Right renal pelvis (tissue), 4 donors: ENCODE results near the gene SH3BGRL2. TPM values are rescaled to one million over a fixed set of nuclear protein-coding genes. Genes with fewer than 3 reads are reported as not detected.

Experiments
- DNase-seq, 4 donors: peaks; one replicate each; pipeline ENCODE4 v3.0.0-alpha.2; 2013; ENCODE audit warnings: low read depth in 4 of 4, low spot score in 3 of 4, missing footprints in 1 of 4
- polyA plus RNA-seq, 4 donors: library from polyadenylated mRNA; unstranded; fragments of 120-200 nt; gene quantifications; one replicate each; pipeline ENCODE4 v1.2.1, GENCODE V29; 2013; ENCODE audit not compliant: insufficient read length in 4 of 4

SH3BGRL2 gene
- polyA plus RNA-seq: 10 to 100 TPM; 30.4 to 44.2 (median 36.6) TPM

GRCh38 chr6:79630883-79631692 lies at the start of gene SH3BGRL2:
Gene SH3BGRL2 (plus strand): TSS chr6:79631329. CDS start chr6:79631462, 133 bp downstream.
- DNase-seq: peak; percentile 63 to 74 (median 66)

- no peak for DNase-seq
Observed at GRCh38 chr6:79584332-79584731, 46.8 kb upstream of the SH3BGRL2 start.

- DNase-seq: no peak
Observed at GRCh38 chr6:79586548-79586947, 44.6 kb upstream of the SH3BGRL2 start.

- no peak for DNase-seq
Observed at GRCh38 chr6:79589701-79590100, 41.4 kb upstream of the SH3BGRL2 start.

- no peak for DNase-seq
Observed at GRCh38 chr6:79597155-79597554, 34.0 kb upstream of the SH3BGRL2 start.

- no peak for DNase-seq
Observed at GRCh38 chr6:79598012-79598411, 33.1 kb upstream of the SH3BGRL2 start.

GRCh38 chr6:79599725-79600259 lies 31.3 kb upstream of the SH3BGRL2 start:
- DNase-seq: no peak

GRCh38 chr6:79600313-79600712 lies 30.8 kb upstream of the SH3BGRL2 start:
- no peak for DNase-seq

GRCh38 chr6:79600812-79601609 lies 30.1 kb upstream of the SH3BGRL2 start:
- peak in 3 of 4 donors; percentile 18 to 39 (median 31) for DNase-seq

- no peak for DNase-seq
Observed at GRCh38 chr6:79602859-79603258, 28.3 kb upstream of the SH3BGRL2 start.

GRCh38 chr6:79604583-79605037 lies 26.5 kb upstream of the SH3BGRL2 start:
- DNase-seq: no peak

GRCh38 chr6:79605061-79605460 lies 26.1 kb upstream of the SH3BGRL2 start:
- no peak for DNase-seq

- no peak for DNase-seq
Observed at GRCh38 chr6:79605968-79606764, 25.0 kb upstream of the SH3BGRL2 start.

- no peak for DNase-seq
Observed at GRCh38 chr6:79607000-79607399, 24.1 kb upstream of the SH3BGRL2 start.

GRCh38 chr6:79608334-79609224 lies 22.6 kb upstream of the SH3BGRL2 start:
- no peak for DNase-seq

- no peak for DNase-seq
Observed at GRCh38 chr6:79609225-79609595, 21.9 kb upstream of the SH3BGRL2 start.

- no peak for DNase-seq
Observed at GRCh38 chr6:79610306-79611009, 20.7 kb upstream of the SH3BGRL2 start.

- DNase-seq: no peak
Observed at GRCh38 chr6:79612457-79612856, 18.7 kb upstream of the SH3BGRL2 start.

- no peak for DNase-seq
Observed at GRCh38 chr6:79612918-79613317, 18.2 kb upstream of the SH3BGRL2 start.
